Cortex of kidney (tissue), 1 donor: ENCODE data around the gene UNC13D.
"Not testable (repeated sequence)": the region's sequence is repeated elsewhere in the genome, so short reads cannot be mapped to it uniquely, and the experiment has no call there.

Experiments used
- DNase-seq: peaks from one replicate; lab custom pipeline; 2025; lab: John Stamatoyannopoulos, UW

The UNC13D gene

DNA sequence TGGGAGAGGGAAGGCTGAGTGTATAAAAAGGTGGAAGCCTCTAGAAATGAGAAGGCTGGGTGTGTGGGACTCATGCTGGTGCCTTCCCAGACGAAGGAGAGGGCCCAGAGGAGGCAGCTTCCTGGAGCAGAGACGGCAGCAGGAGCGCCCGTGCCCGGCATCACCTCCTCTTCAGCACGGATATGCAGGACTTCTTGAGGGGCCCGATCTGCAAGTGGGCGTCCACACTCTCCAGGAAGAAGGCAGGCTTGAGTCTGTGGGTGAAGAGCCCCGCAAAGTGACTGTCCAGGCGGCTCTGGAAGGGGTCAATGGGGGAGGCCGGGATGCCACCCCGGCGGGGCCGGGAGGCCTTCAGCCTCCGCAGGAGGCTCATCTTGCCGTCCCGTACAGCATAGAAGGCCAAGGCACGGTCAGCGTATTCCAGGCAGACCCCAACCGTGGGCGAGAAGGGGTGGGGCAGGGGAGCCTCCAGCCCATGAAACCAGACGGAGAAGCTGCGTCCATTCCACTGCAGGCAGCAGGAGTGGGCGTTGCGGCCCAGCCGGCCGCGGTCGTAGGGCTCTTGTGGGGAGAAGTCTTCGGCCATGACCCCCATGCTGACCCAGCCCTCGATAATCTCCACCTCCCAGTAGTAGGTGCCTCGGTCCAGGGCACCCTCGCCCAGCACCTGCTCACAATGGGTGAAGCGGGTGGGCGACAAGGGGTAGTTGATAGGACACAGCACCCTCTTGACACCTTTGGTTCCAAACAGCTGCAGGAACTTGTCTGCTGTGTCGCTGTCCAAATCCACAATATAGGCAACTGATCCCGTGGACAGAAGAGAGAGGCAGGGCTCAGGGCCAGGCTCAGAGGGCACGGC lies 30.3 kb upstream of the UNC13D start:
- DNase-seq, result no peak

- DNase-seq, result no peak
Observed at GRCh38 chr17:75873587-75874322, 29.6 kb upstream of the UNC13D start.

GRCh38 chr17:75872434-75873351 lies 28.5 kb upstream of the UNC13D start:
- DNase-seq, result no peak

DNA sequence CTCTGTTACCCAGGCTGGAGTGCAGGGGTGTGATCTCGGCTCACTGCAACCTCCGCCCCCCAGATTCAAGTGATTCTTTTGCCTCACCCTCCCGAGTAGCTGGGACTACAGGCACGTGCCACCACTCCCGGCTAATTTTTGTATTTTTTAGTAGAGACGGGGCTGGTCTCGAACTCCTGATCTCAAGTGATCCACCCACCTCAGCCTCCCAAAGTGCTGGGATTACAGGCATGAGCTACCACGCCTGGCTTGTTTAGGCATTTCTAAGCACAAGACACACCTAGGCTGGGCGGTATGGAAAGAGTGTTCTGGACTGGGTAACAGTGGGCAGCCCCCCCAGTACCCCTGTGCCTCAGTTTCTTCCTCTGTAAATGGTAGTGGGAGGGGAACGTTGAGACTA lies 26.0 kb upstream of the UNC13D start:
- not testable (repeated sequence) for DNase-seq

DNA sequence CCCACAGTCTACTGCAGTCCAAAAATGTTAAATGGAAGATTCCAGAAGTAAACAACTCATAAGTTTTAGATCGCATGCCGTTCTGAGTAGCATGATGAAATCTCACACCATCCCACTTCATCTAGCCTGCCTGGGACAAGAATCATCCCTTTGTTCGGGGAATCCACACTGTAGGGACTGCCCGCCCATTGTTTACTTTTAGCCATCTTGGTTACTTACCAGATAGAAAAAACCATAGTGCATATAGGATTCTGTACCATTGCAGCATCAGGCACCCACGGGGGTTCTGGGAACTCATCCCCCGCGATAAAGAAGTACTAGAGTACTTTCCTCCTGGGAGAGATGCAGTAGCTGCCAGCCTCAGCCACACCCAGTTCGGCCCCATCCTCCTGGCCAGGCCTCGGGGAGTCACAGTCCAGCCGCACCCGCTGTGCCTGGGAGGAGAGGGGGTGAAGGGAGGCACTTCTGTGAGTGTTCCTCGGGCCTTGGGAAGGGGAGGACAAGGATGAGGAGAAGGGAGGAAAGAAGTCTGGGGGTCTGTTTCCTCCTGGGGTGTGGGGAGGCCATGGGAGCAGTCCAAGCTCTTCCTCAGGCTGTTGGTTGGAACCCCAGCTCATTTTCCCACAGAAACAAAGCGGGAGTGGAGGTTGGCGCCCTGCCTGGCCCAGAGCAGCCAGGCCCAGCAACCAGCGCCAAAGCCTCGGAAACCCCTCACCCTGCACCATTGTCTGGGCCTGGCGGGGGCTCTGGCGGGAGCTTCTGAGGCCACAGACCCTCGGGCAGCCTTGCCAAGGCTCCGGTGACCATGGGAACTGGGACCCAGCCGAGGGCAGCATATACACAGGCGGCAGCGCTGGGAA lies 25.3 kb upstream of the UNC13D start:
- no peak for DNase-seq

DNA sequence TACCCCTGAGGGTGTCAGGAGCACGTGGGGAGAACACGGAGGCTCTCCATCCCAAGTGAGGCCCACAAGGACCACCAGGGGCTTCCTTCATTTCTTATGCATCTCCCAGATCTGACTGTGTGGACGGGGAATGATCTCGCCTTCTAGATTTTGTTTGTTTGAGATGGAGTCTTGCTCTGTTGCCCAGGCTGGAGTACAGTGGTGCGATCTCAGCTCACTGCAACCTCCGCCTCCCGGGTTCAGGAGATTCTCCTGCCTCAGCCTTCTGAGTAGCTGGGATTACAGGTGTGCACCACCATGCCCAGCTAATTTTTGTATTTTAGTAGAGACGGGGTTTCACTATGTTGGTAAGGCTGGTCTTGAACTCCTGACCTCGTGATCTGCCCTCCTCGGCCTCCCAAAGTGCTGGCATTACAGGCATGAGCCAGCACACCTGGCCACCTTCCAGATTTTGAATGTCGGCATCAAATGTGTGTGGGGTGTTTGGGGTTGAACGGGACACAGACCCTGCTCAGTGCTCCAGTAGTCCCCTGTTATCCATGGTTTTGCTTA lies 24.6 kb upstream of the UNC13D start:
- DNase-seq, result not testable (repeated sequence)

GRCh38 chr17:75865404-75866188 lies 21.4 kb upstream of the UNC13D start:
- DNase-seq, result not testable (repeated sequence)

GRCh38 chr17:75864887-75865286 lies 20.7 kb upstream of the UNC13D start:
- not testable (repeated sequence) for DNase-seq

GRCh38 chr17:75864448-75864871 lies 20.3 kb upstream of the UNC13D start:
- DNase-seq, result no peak

- DNase-seq, result no peak
Observed at GRCh38 chr17:75861927-75862317, 17.7 kb upstream of the UNC13D start.

- not testable (repeated sequence) for DNase-seq
Observed at GRCh38 chr17:75859358-75859757, 15.2 kb upstream of the UNC13D start.

- DNase-seq, result no peak
Observed at GRCh38 chr17:75856062-75856756, 12.0 kb upstream of the UNC13D start.

- DNase-seq, result no peak
Observed at GRCh38 chr17:75855310-75856061, 11.3 kb upstream of the UNC13D start, which contains the start of gene WBP2. WBP2 (minus strand) TSS chr17:75855335; CDS start chr17:75855297, 38 bp downstream.

- no peak for DNase-seq
Observed at GRCh38 chr17:75854881-75855309, 10.7 kb upstream of the UNC13D start.

- no peak for DNase-seq
Observed at GRCh38 chr17:75854101-75854748, 10.0 kb upstream of the UNC13D start.

DNA sequence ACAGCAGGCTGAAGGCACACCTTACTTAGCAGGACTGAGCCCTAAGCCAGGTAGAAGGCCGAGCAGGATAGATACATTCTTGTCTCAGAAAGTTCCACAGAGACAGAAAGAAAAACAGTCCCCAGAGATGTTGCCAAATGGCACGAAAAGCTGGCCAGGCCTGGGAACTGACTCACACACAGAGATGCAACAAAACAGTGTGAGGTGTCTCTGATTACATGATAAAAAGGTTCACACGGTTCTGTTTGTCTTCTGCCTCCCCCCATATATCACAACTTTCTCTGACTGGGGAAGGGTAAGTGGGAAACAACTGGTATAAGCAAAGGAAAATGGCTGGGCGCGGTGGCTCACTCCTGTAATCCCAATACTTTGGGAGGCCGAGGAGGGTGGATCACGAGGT lies 9.2 kb upstream of the UNC13D start:
- no peak for DNase-seq

DNA sequence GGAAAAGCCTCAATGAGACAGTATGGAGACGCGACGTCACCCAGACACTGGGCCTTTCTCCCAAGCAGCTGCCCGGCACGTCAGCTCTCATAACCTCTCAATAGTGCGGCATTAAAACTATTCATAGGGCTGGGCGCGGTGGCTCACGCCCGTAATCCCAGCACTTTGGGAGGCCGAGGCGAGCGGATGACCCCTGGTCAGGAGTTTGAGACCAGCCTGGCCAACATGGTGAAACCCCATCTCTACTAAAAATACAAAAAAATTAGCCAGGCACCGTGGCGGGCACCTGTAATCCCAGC lies 7.4 kb upstream of the UNC13D start:
- DNase-seq, result not testable (repeated sequence)
